Stimulated activated CD8-positive, alpha-beta memory T cell treated with anti-CD3 and anti-CD28 coated beads, Interleukin-7, amount 100 ng/mL, for 24 hours (primary cell): ENCODE measurements around the gene GRIP1.

Experiments used
- DNase-seq: peaks from one replicate; pipeline ENCODE4 v3.0.0-alpha.2; 2020; ENCODE audit warnings: low read depth

GRIP1 gene

GRCh38 chr12:66647034-66647691 is 31.7 kb downstream of the GRIP1 start:
- DNase-seq = no peak

GRCh38 chr12:66644151-66644550 is 34.7 kb downstream of the GRIP1 start:
- no peak for DNase-seq

DNA sequence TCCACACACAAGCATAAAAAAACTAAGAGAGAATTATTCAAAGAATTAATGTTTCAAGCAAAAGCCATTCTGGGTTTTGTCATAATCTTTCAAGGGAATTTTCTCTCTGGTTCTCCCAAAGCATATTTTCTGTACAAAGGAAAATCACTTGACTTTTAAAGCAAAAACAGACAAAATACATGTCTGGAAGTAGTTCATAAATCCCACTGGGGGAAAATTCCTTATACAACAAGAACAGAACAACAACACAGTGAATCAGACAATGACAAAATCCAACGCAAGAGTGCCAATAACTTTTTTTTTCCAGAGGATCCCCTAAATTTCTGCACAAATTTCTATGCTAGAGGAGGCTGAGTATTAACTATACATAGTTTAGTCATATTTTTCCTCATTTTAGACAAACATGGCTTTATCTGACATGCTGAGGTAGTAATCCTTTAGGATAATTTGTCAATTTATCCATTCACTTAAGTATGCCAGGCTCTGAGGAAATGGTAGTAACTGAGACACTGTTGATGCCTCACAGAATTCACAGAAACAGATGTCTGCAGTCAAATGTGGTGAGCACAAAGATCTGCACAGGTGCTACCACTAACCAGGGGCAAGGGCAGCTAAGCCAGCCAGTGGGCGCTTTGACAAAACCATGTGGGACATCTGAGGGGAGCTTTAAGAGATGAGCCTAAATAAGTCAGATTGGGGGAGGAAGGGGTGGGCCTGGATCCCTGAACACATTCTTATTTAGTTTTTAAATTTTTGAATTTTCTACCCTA is 38.0 kb downstream of the GRIP1 start:
- no peak for DNase-seq

DNA sequence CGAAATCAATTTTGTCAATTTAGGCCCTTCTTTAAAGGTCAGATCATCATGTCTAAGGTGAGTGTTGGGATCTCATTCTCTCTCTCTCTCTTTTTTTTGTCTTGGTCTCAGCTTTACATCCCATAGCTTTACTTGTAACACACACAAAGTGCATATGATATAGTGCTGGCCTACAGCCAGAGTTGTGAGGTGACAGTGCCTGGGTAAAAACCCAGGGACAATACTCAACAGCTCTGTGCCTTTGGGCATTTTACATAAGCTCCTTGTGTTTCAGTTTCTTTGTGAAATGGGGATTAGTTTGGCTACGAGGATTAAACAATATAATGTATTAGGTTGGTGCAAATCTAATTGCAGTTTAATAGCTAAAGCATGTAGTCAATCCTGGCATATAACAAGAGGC is 40.2 kb downstream of the GRIP1 start:
- DNase-seq = no peak

DNA sequence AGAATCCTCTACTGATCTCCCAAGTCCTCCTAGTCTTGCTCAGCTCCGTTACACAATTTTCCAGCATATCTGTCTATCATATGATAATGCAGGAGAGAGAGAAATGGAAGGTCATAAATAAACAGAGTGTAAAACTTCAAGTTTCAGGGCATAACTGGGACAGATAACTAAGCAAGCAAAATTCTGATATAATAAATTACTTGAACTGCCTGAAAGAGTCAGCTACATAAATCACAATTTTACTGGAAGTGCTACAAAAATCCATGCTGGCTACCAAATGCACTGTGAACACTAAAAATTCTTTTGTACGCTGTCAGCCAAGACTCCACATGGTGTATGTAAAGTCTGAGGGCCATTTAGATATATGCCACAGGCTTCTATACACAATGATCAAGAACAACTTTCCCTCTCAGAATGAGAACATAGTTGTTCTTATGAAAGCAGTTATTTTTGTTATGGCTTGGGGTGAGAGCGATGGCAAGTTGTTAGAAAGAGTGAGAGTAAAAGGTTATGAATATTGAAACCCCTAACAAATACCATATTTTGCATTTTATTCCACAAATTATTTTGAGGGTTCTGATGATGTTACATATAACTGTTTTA is 41.1 kb downstream of the GRIP1 start:
- DNase-seq = no peak

DNA sequence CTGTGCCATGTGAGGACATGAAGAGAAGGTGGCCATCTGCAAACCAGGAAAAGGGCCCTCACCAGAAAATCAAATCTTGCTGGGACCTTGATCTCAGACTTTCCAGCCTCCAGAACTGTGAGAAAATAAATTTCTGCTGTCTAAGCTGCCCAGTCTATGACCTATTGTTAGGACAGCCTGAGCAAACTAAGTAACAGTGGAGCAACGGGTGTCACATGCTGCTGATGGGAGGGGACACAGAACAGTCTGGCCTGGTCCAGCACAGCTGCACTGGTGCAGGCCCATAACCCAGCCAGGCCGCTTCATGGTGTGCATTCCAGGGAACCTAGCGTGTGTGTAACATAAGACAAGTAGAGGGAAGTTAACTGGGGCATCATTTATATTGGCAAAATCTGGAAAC is 42.1 kb downstream of the GRIP1 start:
- no peak for DNase-seq

- DNase-seq = no peak
These were observed 45.2 kb downstream of the GRIP1 start for GRCh38 chr12:66633676-66634075.

- DNase-seq = no peak
These were observed 49.6 kb downstream of the GRIP1 start for GRCh38 chr12:66629138-66629870.

- no peak for DNase-seq
These were observed 50.9 kb downstream of the GRIP1 start for GRCh38 chr12:66627988-66628317.

DNA sequence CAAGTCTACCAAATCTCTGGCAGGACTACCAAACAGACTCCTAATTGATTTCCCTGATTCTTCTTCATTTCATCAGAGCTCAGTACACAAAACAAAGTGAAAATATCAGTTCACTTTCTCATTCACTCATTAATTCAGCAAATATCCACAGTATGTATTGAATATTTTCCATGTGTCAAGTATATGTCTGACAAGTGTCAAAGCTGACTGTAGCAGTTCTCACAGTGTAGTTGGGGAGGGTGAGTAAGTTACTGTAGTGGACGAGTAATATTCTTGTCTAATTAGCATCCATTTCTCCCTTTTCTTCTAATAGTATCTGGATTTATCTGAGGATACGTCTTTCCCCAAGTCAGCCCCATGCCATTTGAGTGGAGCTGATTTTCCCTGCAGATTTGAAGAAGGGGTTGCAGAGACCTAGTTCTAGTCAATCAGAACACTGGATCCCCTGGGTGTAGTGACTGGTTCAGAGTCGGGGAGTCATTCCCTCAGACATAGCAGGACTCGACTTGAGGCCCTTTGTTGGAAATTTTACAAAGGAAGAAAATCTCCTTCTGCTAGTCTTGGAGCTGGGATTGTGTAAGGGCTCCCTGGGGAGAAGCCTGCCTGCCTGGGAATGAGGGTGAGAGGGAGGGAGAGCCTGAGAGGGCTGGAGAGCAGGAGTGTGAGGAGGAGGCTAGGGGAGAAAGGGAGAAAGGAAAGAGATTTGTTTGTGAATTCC is 51.4 kb downstream of the GRIP1 start:
- no peak for DNase-seq

DNA sequence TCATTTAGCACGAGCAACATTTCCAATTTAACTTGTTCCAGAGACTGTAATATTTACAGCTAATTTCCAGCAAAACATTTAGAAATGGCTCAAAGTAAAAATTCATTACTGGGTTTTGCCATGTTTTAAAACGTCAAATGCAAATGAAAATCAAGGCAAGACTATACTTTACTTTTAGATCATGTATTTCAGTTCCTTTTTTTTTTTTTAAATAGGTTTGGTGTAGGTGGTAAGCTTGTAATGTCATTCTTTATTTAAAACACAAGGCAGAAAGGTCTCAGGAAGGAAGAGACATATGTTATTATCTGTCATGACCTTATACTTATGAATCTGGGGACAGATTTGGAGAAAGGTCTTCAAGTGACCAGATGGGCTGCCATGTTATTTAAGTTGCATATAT is 54.1 kb downstream of the GRIP1 start:
- no peak for DNase-seq

DNA sequence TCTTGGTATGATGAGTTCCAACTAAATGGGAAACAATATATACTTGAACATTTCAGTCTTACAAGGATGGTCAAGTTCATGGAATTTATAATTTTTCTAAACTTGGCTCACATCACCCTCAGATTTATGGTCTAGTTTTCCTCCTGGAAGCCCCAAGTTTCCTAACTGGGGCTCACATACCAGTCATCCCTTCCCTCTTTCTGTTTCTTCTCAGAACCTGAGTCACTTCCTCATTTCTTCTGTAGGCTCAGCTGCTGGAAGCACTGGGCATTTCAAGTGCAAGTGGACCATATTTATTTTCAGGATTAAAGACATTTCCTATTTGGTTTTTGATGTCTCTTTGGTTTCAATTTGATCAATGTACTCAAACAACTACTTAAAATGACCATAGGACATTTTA is 55.4 kb downstream of the GRIP1 start:
- DNase-seq = no peak

DNA sequence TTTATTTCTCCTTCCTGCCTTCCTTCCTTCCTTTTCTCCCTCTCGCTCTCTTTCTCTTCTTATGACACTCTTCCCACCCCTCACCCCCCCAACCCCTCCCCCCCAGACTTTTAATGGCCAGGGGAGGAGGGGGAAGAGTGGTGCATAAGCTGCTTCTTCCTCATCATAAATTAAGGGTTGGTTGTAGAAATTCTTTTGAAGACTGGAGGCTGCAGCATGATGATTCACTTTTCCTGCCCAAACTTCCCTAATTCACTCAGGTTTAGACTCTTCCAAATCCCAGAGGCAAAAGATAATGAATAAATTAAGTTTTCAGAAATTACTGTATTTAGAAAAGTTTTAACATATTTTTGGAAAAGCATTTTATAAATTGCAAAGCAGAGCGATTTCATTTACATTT is 58.2 kb downstream of the GRIP1 start:
- no peak for DNase-seq

DNA sequence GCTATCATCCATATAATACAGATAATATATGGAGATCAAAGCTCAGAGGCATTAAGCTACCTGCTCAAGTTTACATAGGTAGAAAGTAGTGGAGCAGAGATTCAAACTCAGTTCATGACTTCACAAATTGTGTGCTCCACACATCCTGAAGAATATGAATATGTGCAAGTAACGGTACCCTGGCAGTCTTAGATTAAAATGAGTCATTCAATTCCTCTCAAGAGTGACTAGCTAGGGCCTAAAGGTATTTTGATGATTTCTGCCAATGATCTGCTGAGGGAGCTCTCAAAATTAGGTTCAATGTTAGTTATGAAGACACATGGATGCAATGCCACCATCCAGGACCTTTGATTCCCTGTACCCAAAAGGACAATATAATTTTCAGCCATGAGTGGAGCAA is 58.9 kb downstream of the GRIP1 start:
- DNase-seq = no peak

GRCh38 chr12:66617991-66618390 is 60.9 kb downstream of the GRIP1 start:
- DNase-seq = no peak

GRCh38 chr12:66612090-66612775 is 66.6 kb downstream of the GRIP1 start:
- DNase-seq = no peak

- DNase-seq = no peak
These were observed 71.7 kb downstream of the GRIP1 start for GRCh38 chr12:66607147-66607546.

GRCh38 chr12:66605293-66605692 is 73.6 kb downstream of the GRIP1 start:
- no peak for DNase-seq

DNA sequence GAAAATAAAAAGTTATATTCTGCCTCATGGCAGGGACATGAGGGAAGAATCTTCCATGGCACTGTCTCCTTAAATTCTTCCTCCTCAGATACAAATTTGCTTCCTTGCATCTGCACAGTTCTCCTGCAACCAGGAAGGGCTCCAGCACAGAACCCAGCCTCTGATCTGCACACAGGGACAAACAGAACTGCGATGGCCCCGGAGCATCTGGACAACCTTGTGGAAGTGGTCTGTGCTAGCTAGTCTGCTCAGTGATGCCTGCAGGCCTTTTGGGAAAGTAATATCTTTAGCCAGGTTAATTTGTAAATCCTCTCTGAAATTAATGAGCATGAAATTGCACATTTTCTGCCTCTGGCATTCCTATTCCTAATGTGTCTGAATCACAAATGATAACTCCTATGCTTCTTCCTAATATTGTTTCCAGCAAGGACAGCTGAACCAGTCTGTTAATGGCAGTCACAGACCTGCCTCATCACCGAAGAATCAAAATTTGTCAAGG is 74.8 kb downstream of the GRIP1 start:
- DNase-seq = no peak

GRCh38 chr12:66603461-66603860 is 75.4 kb downstream of the GRIP1 start:
- no peak for DNase-seq

- no peak for DNase-seq
These were observed 76.3 kb downstream of the GRIP1 start for GRCh38 chr12:66602483-66603143.
